DMS53 treated with DMSO at 0.1 percent for 48 hours (cell line): Measurements from ENCODE around the gene LDB2.

Experiments
- DNase-seq: peaks from one replicate; lab custom pipeline; 2025; ENCODE audit not compliant: unreplicated experiment; lab: John Stamatoyannopoulos, UW

Gene LDB2

GRCh38 chr4:16844816-16845586, 53.4 kb downstream of the LDB2 start:
- DNase-seq = no peak

- no peak for DNase-seq
These were observed 54.5 kb downstream of the LDB2 start for GRCh38 chr4:16843831-16844508.

- DNase-seq = no peak
These were observed 60.1 kb downstream of the LDB2 start for GRCh38 chr4:16838226-16838875.

GRCh38 chr4:16837475-16837874, 61.0 kb downstream of the LDB2 start:
- DNase-seq = no peak

GRCh38 chr4:16836324-16836723, 62.1 kb downstream of the LDB2 start:
- DNase-seq = no peak

GRCh38 chr4:16835597-16836247, 62.7 kb downstream of the LDB2 start:
- DNase-seq = no peak

GRCh38 chr4:16834814-16835213, 63.6 kb downstream of the LDB2 start:
- DNase-seq = no peak

- DNase-seq = no peak
These were observed 64.7 kb downstream of the LDB2 start for GRCh38 chr4:16833722-16834121.

GRCh38 chr4:16830081-16830480, 68.4 kb downstream of the LDB2 start:
- DNase-seq = no peak

GRCh38 chr4:16827794-16828724, 70.4 kb downstream of the LDB2 start:
- no peak for DNase-seq

- no peak for DNase-seq
These were observed 71.4 kb downstream of the LDB2 start for GRCh38 chr4:16827045-16827444.

GRCh38 chr4:16826406-16826910, 72.0 kb downstream of the LDB2 start:
- DNase-seq = no peak

GRCh38 chr4:16824278-16824806, 74.1 kb downstream of the LDB2 start:
- no peak for DNase-seq

GRCh38 chr4:16820329-16820728, 78.1 kb downstream of the LDB2 start:
- no peak for DNase-seq

GRCh38 chr4:16819652-16820051, 78.8 kb downstream of the LDB2 start:
- DNase-seq = no peak

- no peak for DNase-seq
These were observed 80.4 kb downstream of the LDB2 start for GRCh38 chr4:16818005-16818404.

GRCh38 chr4:16817286-16817685, 81.2 kb downstream of the LDB2 start:
- no peak for DNase-seq

GRCh38 chr4:16814361-16814760, 84.1 kb downstream of the LDB2 start:
- DNase-seq = no peak

GRCh38 chr4:16812041-16812440, 86.4 kb downstream of the LDB2 start:
- DNase-seq = no peak

GRCh38 chr4:16809943-16810342, 88.5 kb downstream of the LDB2 start:
- DNase-seq = no peak
